GM21717 (cell line): Measurements from ENCODE around the gene NCBP3.
"Not testable (repeated sequence)": the region's sequence is repeated elsewhere in the genome, so short reads cannot be mapped to it uniquely, and the experiment has no call there.

Experiments
- ATAC-seq: cut with Tn5 transposase; IDR thresholded peaks from one replicate; pipeline ENCODE4 v1.9.1; 2021; ENCODE audit warnings: mild to moderate bottlenecking, moderate library complexity; ENCODE audit not compliant: unreplicated experiment

The NCBP3 gene

GRCh38 chr17:3880983-3881382, 34.9 kb upstream of the NCBP3 start:
- ATAC-seq: no peak

- no peak for ATAC-seq
Measured at GRCh38 chr17:3879591-3880417, 33.8 kb upstream of the NCBP3 start.

- no peak for ATAC-seq
Measured at GRCh38 chr17:3879186-3879585, 33.1 kb upstream of the NCBP3 start.

- no peak for ATAC-seq
Measured at GRCh38 chr17:3877220-3877619, 31.2 kb upstream of the NCBP3 start.

- ATAC-seq: no peak
Measured at GRCh38 chr17:3875317-3875716, 29.3 kb upstream of the NCBP3 start.

GRCh38 chr17:3873862-3874261, 27.8 kb upstream of the NCBP3 start:
- ATAC-seq: no peak

GRCh38 chr17:3870871-3871306, 24.8 kb upstream of the NCBP3 start:
- ATAC-seq: no peak

GRCh38 chr17:3867606-3868005, 21.6 kb upstream of the NCBP3 start:
- no peak for ATAC-seq

GRCh38 chr17:3867106-3867505, 21.1 kb upstream of the NCBP3 start:
- no peak for ATAC-seq

- no peak for ATAC-seq
Measured at GRCh38 chr17:3866276-3866675, 20.2 kb upstream of the NCBP3 start.

GRCh38 chr17:3865176-3865575, 19.1 kb upstream of the NCBP3 start:
- no peak for ATAC-seq

- ATAC-seq: no peak
Measured at GRCh38 chr17:3864534-3864933, 18.5 kb upstream of the NCBP3 start.

- ATAC-seq: no peak
Measured at GRCh38 chr17:3861761-3862681, 16.0 kb upstream of the NCBP3 start.

- no peak for ATAC-seq
Measured at GRCh38 chr17:3860939-3861700, 15.1 kb upstream of the NCBP3 start.

- no peak for ATAC-seq
Measured at GRCh38 chr17:3859940-3860339, 13.9 kb upstream of the NCBP3 start.

- ATAC-seq: no peak
Measured at GRCh38 chr17:3857261-3858105, 11.4 kb upstream of the NCBP3 start.

GRCh38 chr17:3854204-3854603, 8.2 kb upstream of the NCBP3 start:
- not testable (repeated sequence) for ATAC-seq

GRCh38 chr17:3852561-3852960, 6.5 kb upstream of the NCBP3 start:
- ATAC-seq: no peak

GRCh38 chr17:3851461-3852100, 5.5 kb upstream of the NCBP3 start:
- ATAC-seq: no peak
